ENCODE data around the gene PLCG1. TPM values are rescaled to one million over a fixed set of nuclear protein-coding genes. Genes with fewer than 3 reads are reported as not detected.

PLCG1 gene
- total RNA-seq, 1 donor from 2014 or later: 120 TPM

DNA sequence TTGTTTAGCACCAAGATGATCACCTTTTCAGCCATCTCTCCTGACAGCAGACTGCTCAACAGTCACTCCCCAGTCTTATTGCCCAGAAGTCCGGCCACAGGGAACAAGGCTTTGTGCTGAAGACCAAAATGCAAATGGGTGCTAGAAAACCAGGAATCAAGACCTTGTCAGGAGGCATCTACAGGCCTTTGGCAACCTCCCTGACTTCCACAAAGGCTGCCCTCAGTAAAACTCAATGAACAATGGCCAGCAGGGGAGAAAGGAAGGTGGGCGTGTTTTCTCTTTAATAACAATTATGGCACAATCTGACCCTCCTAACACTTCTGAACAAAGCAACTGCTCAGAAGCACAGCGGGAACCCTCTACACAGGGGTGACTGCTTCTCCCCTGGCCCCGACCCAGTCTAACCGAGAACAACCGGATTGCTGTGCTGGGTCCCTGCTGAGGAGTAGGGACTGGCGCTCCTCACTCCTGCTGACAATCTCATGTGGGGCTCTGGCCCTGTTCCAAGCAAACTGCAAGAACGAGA, 41.6 kb downstream of the PLCG1 start:
- H3K4me1 ChIP-seq: peaks cover 30% of the 10 kb centered on the region
- no peak for ATAC-seq
- H3K9me3 ChIP-seq: no peaks in the 10 kb centered on the region
- peak overlapping the region; percentile 6 for H3K27ac ChIP-seq
- no peaks in the 10 kb centered on the region for H3K27me3 ChIP-seq
- intact Hi-C loops (cut with DNase I): no loop called here
- DNase-seq: no peak
- TF ChIP-seq, protein P1, sequence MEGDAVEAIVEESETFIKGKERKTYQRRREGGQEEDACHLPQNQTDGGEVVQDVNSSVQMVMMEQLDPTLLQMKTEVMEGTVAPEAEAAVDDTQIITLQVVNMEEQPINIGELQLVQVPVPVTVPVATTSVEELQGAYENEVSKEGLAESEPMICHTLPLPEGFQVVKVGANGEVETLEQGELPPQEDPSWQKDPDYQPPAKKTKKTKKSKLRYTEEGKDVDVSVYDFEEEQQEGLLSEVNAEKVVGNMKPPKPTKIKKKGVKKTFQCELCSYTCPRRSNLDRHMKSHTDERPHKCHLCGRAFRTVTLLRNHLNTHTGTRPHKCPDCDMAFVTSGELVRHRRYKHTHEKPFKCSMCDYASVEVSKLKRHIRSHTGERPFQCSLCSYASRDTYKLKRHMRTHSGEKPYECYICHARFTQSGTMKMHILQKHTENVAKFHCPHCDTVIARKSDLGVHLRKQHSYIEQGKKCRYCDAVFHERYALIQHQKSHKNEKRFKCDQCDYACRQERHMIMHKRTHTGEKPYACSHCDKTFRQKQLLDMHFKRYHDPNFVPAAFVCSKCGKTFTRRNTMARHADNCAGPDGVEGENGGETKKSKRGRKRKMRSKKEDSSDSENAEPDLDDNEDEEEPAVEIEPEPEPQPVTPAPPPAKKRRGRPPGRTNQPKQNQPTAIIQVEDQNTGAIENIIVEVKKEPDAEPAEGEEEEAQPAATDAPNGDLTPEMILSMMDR (IDR thresholded peaks at IDR 0.05): no peak
- H3K4me3 ChIP-seq: no peak overlapping the region
- H3K36me3 ChIP-seq: peaks cover 27% of the 10 kb centered on the region

- no peak overlapping the region for H3K27ac ChIP-seq
- TF ChIP-seq, protein P1 (IDR thresholded peaks at IDR 0.05): no peak
Observed at GRCh38 chr20:41179961-41180360, 42.6 kb downstream of the PLCG1 start.

GRCh38 chr20:41180599-41181333, 43.4 kb downstream of the PLCG1 start:
- no peak overlapping the region for H3K4me3 ChIP-seq
- H3K27ac ChIP-seq: peak overlapping the region; percentile 15
- peaks cover 26% of the 10 kb centered on the region for H3K36me3 ChIP-seq
- DNase-seq (no peak), ATAC-seq (peak; percentile 44)
- no peaks in the 10 kb centered on the region for H3K27me3 ChIP-seq
- TF ChIP-seq, protein P1 (IDR thresholded peaks at IDR 0.05): no peak
- no peaks in the 10 kb centered on the region for H3K9me3 ChIP-seq
- intact Hi-C loops (cut with DNase I): no loop called here
- peaks cover 25% of the 10 kb centered on the region for H3K4me1 ChIP-seq

More at GRCh38 chr20:41179961-41180360, 42.6 kb downstream of the PLCG1 start:
- Histone ChIP-seq H3K4me3 (no peak overlapping the region), H3K36me3 (peaks cover 27% of the 10 kb centered on the region), H3K27me3 (no peaks in the 10 kb centered on the region), H3K9me3 (no peaks in the 10 kb centered on the region), H3K4me1 (peaks cover 25% of the 10 kb centered on the region)
- intact Hi-C loops (cut with DNase I): no loop called here
- ATAC-seq: no peak
- no peak for DNase-seq

DNA sequence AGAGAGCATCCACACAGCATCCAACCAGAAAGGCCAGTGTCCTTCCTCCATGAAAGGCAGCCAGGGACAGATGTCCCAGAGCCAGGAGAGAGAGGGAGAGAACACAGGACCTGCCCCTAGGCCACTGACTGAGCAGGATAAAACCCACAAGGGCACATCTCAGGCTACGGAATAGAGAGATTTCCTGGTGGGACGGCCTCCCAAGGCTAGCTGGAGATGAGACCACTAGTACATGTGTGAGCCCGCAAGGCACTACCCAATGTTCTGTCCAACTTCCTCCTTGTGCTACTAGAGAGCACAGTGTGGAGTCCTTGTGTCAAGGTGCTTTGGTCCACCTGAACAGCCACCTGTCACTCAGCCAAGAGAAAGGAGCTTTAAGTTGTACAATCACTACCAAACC, 44.2 kb downstream of the PLCG1 start:
- intact Hi-C loops (cut with DNase I): no loop called here
- DNase-seq: no peak
- H3K4me1 ChIP-seq: peaks cover 25% of the 10 kb centered on the region
- H3K36me3 ChIP-seq: peaks cover 21% of the 10 kb centered on the region
- no peaks in the 10 kb centered on the region for H3K9me3 ChIP-seq
- H3K27me3 ChIP-seq: no peaks in the 10 kb centered on the region
- H3K4me3 ChIP-seq: no peak overlapping the region
- no peak overlapping the region for H3K27ac ChIP-seq
- ATAC-seq: peak; percentile 15
- TF ChIP-seq, protein P1 (IDR thresholded peaks at IDR 0.05): no peak

DNA sequence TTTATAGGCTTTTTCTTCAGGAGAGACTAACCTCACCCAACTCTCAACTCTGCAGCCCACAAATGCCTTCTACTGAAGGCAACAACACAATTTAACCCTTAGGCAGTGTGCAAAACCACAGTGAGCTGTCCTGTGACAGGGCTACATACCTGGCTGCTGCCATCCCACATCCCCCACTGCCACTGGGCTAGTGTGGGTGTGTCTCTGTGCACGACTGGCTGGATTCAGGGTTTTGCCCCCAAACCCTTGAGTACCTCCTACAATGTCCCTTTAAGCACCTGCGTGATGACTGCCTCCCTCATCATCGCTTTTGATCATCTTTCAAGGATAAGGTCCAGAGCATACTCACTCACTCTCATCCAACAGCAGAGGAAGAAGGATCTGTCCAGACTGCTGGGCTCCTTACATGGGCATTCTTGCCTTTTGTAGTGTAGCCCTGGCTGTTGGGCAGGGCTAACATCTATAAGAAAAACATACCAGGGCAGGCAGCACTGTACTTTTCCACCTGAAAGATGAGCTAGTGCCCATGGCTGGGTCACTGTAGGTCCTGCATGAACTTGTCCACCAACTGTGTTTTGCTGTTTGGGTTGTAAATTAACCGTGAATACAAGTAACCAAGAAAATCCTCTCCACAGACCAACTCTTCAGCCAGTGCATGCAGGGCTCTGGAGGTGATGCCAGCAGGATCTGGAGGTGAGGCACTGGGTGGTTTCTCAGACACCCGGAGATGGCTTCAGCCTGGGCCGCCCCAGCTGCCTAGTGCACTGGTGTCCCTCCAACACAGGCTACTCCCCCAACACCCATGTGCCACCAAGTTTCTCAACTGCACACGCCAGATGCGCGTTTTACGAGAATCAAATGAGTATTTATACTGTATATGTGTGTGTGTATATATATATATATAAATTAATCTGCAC, 45.2 kb downstream of the PLCG1 start:
- DNase-seq: no peak
- intact Hi-C loops (cut with DNase I): no loop called here
- Histone ChIP-seq H3K27ac (no peak overlapping the region), H3K9me3 (no peaks in the 10 kb centered on the region), H3K36me3 (peaks cover 11% of the 10 kb centered on the region), H3K4me1 (peaks cover 19% of the 10 kb centered on the region), H3K27me3 (no peaks in the 10 kb centered on the region), H3K4me3 (no peak overlapping the region)
- TF ChIP-seq, protein P1 (IDR thresholded peaks at IDR 0.05): no peak
- ATAC-seq: no peak

All from upper lobe of right lung (tissue), 1 donor.